GM12874 (cell line): ENCODE results near the gene PUM1.

Experiments
- CTCF ChIP-seq: IDR thresholded peaks from 2 replicates; pipeline ENCODE4 v1.5.1; 2011; ENCODE audit warnings: low read depth, mild to moderate bottlenecking, control low read depth, low read length, moderate library complexity; ENCODE audit not compliant: insufficient read depth

Gene PUM1

GRCh38 chr1:31065310-31066217 is at the start of gene PUM1:
TSS of gene PUM1 (minus strand) at chr1:31065717. CDS start at chr1:31059566, 6,151 bp downstream.
- TF ChIP-seq CTCF = no peak

GRCh38 chr1:31112266-31112935 is 46.9 kb upstream of the PUM1 start:
- TF ChIP-seq CTCF = no peak

GRCh38 chr1:31111290-31111951 is 45.9 kb upstream of the PUM1 start:
- TF ChIP-seq CTCF = no peak

- no peak for TF ChIP-seq CTCF
Measured at GRCh38 chr1:31110846-31111245, 45.3 kb upstream of the PUM1 start.

GRCh38 chr1:31108861-31109260 is 43.3 kb upstream of the PUM1 start:
- no peak for TF ChIP-seq CTCF

- no peak for TF ChIP-seq CTCF
Measured at GRCh38 chr1:31105646-31106045, 40.1 kb upstream of the PUM1 start.

- TF ChIP-seq CTCF = no peak
Measured at GRCh38 chr1:31102501-31102950, 37.0 kb upstream of the PUM1 start.
